Measurements from ENCODE around the gene RAB15.
A peak's percentile ranks its signal among the peaks of the same experiment; 100 is the strongest.
"Not testable (repeated sequence)": the region's sequence is repeated elsewhere in the genome, so short reads cannot be mapped to it uniquely, and the experiment has no call there.

RAB15 gene

GRCh38 chr14:64915797-64916196 lies 56.3 kb downstream of the RAB15 start:
- DNase-seq (ENCODE audit: low read depth): peak; percentile 13
- no peak overlapping the region for H3K4me3 ChIP-seq (ENCODE audit: low read length)
- no peak for TF ChIP-seq CTCF (conservative IDR thresholded peaks at IDR 0.05; ENCODE audit: low read length)

GRCh38 chr14:64915029-64915424 lies 57.1 kb downstream of the RAB15 start:
- no peak for TF ChIP-seq CTCF (conservative IDR thresholded peaks at IDR 0.05; ENCODE audit: low read length)
- no peak for DNase-seq (ENCODE audit: low read depth)

GRCh38 chr14:64914237-64915028 lies 57.7 kb downstream of the RAB15 start, which contains the start of gene CHURC1:
CHURC1 (plus strand) TSS chr14:64914455; CDS start chr14:64914496, 41 bp downstream.
- H3K4me3 ChIP-seq (ENCODE audit: low read length): peak within 1 kb of the TSS; percentile 97
- TF ChIP-seq CTCF (conservative IDR thresholded peaks at IDR 0.05; ENCODE audit: low read length): no peak
- peak; percentile 98 for DNase-seq (ENCODE audit: low read depth)

More at GRCh38 chr14:64915029-64915424, 57.1 kb downstream of the RAB15 start:
- peak overlapping the region; percentile 97 for H3K4me3 ChIP-seq (ENCODE audit: low read length)

GRCh38 chr14:64913477-64913876 lies 58.7 kb downstream of the RAB15 start:
- not testable (repeated sequence) for H3K4me3 ChIP-seq (ENCODE audit: low read length); DNase-seq (ENCODE audit: low read depth)

GRCh38 chr14:64912261-64912660 lies 59.9 kb downstream of the RAB15 start:
- TF ChIP-seq CTCF (conservative IDR thresholded peaks at IDR 0.05; ENCODE audit: low read length): no peak
- no peak overlapping the region for H3K4me3 ChIP-seq (ENCODE audit: low read length)
- DNase-seq (ENCODE audit: low read depth): no peak

- DNase-seq (ENCODE audit: low read depth): peak; percentile 43
- peak; percentile 79 for TF ChIP-seq CTCF (conservative IDR thresholded peaks at IDR 0.05; ENCODE audit: low read length)
- H3K4me3 ChIP-seq (ENCODE audit: low read length): no peak overlapping the region
These were observed 61.2 kb downstream of the RAB15 start for GRCh38 chr14:64910847-64911495.

- TF ChIP-seq CTCF (conservative IDR thresholded peaks at IDR 0.05; ENCODE audit: low read length): no peak
- DNase-seq (ENCODE audit: low read depth): no peak
- H3K4me3 ChIP-seq (ENCODE audit: low read length): no peak overlapping the region
These were observed 66.1 kb downstream of the RAB15 start for GRCh38 chr14:64906022-64906421.
